Measurements from ENCODE around the gene ZMYND19. TPM values are rescaled to one million over a fixed set of nuclear protein-coding genes. Genes with fewer than 3 reads are reported as not detected.
A peak's percentile ranks its signal among the peaks of the same experiment; 100 is the strongest.

The ZMYND19 gene
- total and polyA plus RNA-seq, 2 of the 8 experiments (the other 6 are each of a cell fraction or from before 2014, with no cell fraction given) = 42.4 to 58.7 TPM

DNA sequence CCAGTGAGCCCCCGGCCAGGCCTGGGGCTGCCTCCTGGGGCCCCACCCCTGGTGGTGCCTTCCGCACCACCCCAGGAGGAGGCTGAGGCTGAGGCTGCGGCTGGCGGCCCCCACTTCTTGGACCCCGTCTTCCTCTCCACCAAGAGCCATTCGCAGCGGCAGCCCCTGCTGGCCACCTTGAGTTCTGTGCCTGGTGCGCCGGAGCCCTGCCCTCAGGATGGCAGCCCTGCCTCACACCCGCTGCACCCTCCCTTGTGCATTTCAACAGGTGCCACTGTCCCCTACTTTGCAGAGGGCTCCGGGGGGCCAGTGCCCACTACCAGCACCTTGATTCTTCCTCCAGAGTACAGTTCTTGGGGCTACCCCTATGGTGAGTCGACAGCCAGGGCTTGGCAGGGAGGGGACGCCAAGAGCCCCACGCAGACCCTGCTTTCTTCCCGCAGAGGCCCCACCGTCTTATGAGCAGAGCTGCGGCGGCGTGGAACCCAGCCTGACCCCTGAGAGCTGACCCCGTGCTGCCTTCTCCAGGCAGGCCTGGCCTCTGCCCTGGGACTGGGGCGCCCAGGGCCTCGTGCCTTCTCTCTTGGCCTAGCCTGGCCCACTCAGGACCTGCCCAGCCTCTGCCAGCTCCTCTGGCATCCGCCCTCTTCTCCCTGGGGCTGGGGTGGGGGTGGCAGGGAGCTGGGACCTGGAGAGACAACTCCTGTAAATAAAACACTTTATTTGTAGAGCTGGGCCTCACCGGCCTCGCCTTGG lies 24.5 kb upstream of the ZMYND19 start:
- DNase-seq (ENCODE audit: low read depth in 1 of 2, low spot score in 2 of 2) (no peak), FAIRE-seq (no peak)
- ChIA-PET CTCF (ENCODE audit: partially characterized antibody) (interaction anchor here (0.6 to 2.4 kb wide), 5 partner anchors 12 to 177 kb away, joined by 3 to 14 read pairs (median 4); no protein-coding TSS in a partner anchor), POLR2A (ENCODE audit: partially characterized antibody) (interaction anchor here (0.8 to 1.7 kb wide), 3 partner anchors 12 to 60 kb away, joined by 3 to 4 read pairs (median 4); no protein-coding TSS in a partner anchor)
- Histone ChIP-seq H3K9ac (replicated peaks in 1 of 4; ENCODE audit: extremely low read depth in 1 of 4, low read depth in 3 of 4, low read length in 3 of 4) (no peak overlapping the region), H2BK5ac (ENCODE audit: low read depth, low read length) (no peak overlapping the region), H2BK20ac (ENCODE audit: low read length) (no peak overlapping the region), H3K14ac (ENCODE audit: insufficient read length) (no peak overlapping the region), H3K79me2 (ENCODE audit: control insufficient read depth in 1 of 2, insufficient read depth in 2 of 2, low read length in 2 of 2) (peaks cover 5 to 22% of the 10 kb centered on the region in 2 experiments), H4K8ac (ENCODE audit: extremely low read depth, insufficient read depth, low read length) (peak overlapping the region; percentile 3; the same call in 1 of the 2 replicates), H3K23me2 (ENCODE audit: low read depth, low read length) (peaks cover 4% of the 10 kb centered on the region; the same call in 1 of the 2 replicates), H3K79me1 (ENCODE audit: low read depth, low read length) (peaks cover 5% of the 10 kb centered on the region; the same call in 1 of the 2 replicates), H4K91ac (replicated peaks; ENCODE audit: insufficient read length, low read length) (no peak overlapping the region), H3K27me3 (replicated peaks in 1 of 4; ENCODE audit: control insufficient read depth in 3 of 4, extremely low read depth in 1 of 4, insufficient read depth in 3 of 4, low read length in 3 of 4) (no peaks in the 10 kb centered on the region), H2BK15ac (ENCODE audit: low read length) (no peak overlapping the region), H3K18ac (ENCODE audit: extremely low read depth, low read length) (no peak overlapping the region), H3K27ac (ENCODE audit: low read depth, low read length) (no peak overlapping the region), H3K56ac (replicated peaks; ENCODE audit: insufficient read length, low read depth, low read length) (no peak overlapping the region), H3K4me3 (ENCODE audit: extremely low read depth in 1 of 4, insufficient read depth in 2 of 4, low read depth in 3 of 4, low read length in 4 of 4) (no peak overlapping the region), H2AFZ (ENCODE audit: low read length) (no peak overlapping the region), H3K4me1 (replicated peaks in 1 of 4; ENCODE audit: control insufficient read depth in 3 of 4, insufficient read depth in 4 of 4, low read length in 3 of 4) (peaks cover 0 to 9% (median 5%) of the 10 kb centered on the region in 4 experiments; a peak in 4 of 7 replicates), H2AK5ac (ENCODE audit: low read depth, low read length) (no peak overlapping the region), H2BK12ac (ENCODE audit: low read depth, low read length) (no peak overlapping the region), H3K23ac (ENCODE audit: insufficient read length) (no peak overlapping the region), H3K4me2 (ENCODE audit: insufficient read depth in 1 of 2, low read depth in 2 of 2, low read length in 2 of 2) (no peak overlapping the region), H3K4ac (replicated peaks; ENCODE audit: insufficient read length, low read depth, low read length) (no peak overlapping the region), H3K9me3 (ENCODE audit: insufficient read depth in 2 of 2, low read depth in 1 of 2, low read length in 1 of 2) (no peaks in the 10 kb centered on the region), H2BK120ac (replicated peaks; ENCODE audit: low read depth, low read length) (no peak overlapping the region), H4K5ac (ENCODE audit: insufficient read length, low read depth, low read length) (no peak overlapping the region), H4K20me1 (replicated peaks in 1 of 2; ENCODE audit: control insufficient read depth in 1 of 2, insufficient read depth in 2 of 2, low read length in 2 of 2) (peaks cover 10 to 22% of the 10 kb centered on the region in 2 experiments), H3K36me3 (ENCODE audit: control insufficient read depth in 2 of 4, insufficient read depth in 4 of 4, low read length in 3 of 4) (peaks cover 3 to 25% (median 11%) of the 10 kb centered on the region in 4 experiments; a peak in 6 of 8 replicates)
- 89% methylated on average over 22 of the region's 25 CpGs; no CpG with 5 or more reads in 1 of the 2 experiments for WGBS, 2 experiments (ENCODE audit: extremely low coverage in 1 of 2, insufficient coverage in 1 of 2, insufficient read length in 1 of 2, insufficient replicate concordance in 2 of 2, low coverage in 1 of 2, low lambda C conversion rate in 2 of 2, missing lambda C conversion rate in 1 of 2)
- TF ChIP-seq, protein P1, sequence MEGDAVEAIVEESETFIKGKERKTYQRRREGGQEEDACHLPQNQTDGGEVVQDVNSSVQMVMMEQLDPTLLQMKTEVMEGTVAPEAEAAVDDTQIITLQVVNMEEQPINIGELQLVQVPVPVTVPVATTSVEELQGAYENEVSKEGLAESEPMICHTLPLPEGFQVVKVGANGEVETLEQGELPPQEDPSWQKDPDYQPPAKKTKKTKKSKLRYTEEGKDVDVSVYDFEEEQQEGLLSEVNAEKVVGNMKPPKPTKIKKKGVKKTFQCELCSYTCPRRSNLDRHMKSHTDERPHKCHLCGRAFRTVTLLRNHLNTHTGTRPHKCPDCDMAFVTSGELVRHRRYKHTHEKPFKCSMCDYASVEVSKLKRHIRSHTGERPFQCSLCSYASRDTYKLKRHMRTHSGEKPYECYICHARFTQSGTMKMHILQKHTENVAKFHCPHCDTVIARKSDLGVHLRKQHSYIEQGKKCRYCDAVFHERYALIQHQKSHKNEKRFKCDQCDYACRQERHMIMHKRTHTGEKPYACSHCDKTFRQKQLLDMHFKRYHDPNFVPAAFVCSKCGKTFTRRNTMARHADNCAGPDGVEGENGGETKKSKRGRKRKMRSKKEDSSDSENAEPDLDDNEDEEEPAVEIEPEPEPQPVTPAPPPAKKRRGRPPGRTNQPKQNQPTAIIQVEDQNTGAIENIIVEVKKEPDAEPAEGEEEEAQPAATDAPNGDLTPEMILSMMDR (IDR thresholded peaks at IDR 0.05; ENCODE audit: control extremely low read depth in 1 of 3, insufficient read depth in 1 of 3, low read depth in 1 of 3, low read length in 3 of 3) = peak in 2 of 3 experiments; percentile 35 to 47; a peak in 3 of 4 replicates
- no peak for TF ChIP-seq KDM1A (IDR thresholded peaks at IDR 0.05; ENCODE audit: borderline replicate concordance, low read length)

Measured in H1 (cell line).